MCF 10A (cell line): ENCODE results near the gene OR2L13. TPM values are rescaled to one million over a fixed set of nuclear protein-coding genes. Genes with fewer than 3 reads are reported as not detected.
"Not testable (repeated sequence)": the region's sequence is repeated elsewhere in the genome, so short reads cannot be mapped to it uniquely, and the experiment has no call there.

Experiments
- BruUV-seq: library from RNA; stranded (reverse); fragments of 400-500 nt; replicated peaks from 2 replicates; lab custom pipeline; 2021; lab: Mats Ljungman, UMichigan
- CTCF ChIA-PET: fragments of 300-600 bp; sonication (Branson Sonifier 250); formaldehyde crosslinking; extraction: SDS; loops from one replicate; lab custom pipeline; 2021; ENCODE audit warnings: antibody characterized with exemption, inconsistent platforms; lab: Yijun Ruan, JAX
- POLR2A ChIA-PET: fragments of 300-600, 350-650 bp; sonication (Branson Sonifier 250); formaldehyde crosslinking; extraction: SDS; loops from one replicate; lab custom pipeline; 2020; ENCODE audit warnings: antibody characterized with exemption, inconsistent platforms; lab: Yijun Ruan, JAX
- DNase-seq: peaks from one replicate; pipeline ENCODE4 v3.0.0-alpha.2; 2018; ENCODE audit not compliant: unreplicated experiment
- H3K27ac Mint-ChIP-seq: one replicate; pipeline ENCODE4 v1.8.0; 2022; ENCODE audit warnings: mild to moderate bottlenecking, low read depth, mixed read lengths; ENCODE audit not compliant: unreplicated experiment
- H3K27me3 Mint-ChIP-seq: one replicate; pipeline ENCODE4 v1.8.0; 2022; ENCODE audit warnings: mixed read lengths; ENCODE audit not compliant: insufficient read depth, unreplicated experiment
- H3K36me3 Mint-ChIP-seq: one replicate; pipeline ENCODE4 v1.8.0; 2022; ENCODE audit warnings: mild to moderate bottlenecking, moderate library complexity, mixed read lengths; ENCODE audit not compliant: insufficient read depth, unreplicated experiment
- H3K4me1 Mint-ChIP-seq: one replicate; pipeline ENCODE4 v1.8.0; 2022; ENCODE audit warnings: mixed read lengths; ENCODE audit not compliant: insufficient read depth, unreplicated experiment
- H3K4me3 Mint-ChIP-seq: one replicate; pipeline ENCODE4 v1.8.0; 2022; ENCODE audit warnings: mild to moderate bottlenecking, moderate library complexity, mixed read lengths; ENCODE audit not compliant: unreplicated experiment
- H3K9me3 Mint-ChIP-seq: one replicate; pipeline ENCODE4 v1.8.0; 2022; ENCODE audit warnings: mixed read lengths; ENCODE audit not compliant: unreplicated experiment
- CTCF ChIP-seq: fragments of 200-600 bp; IDR thresholded peaks from one replicate; pipeline ENCODE4 v1.8.0; 2022; ENCODE audit warnings: antibody characterized with exemption, mild to moderate bottlenecking; ENCODE audit not compliant: unreplicated experiment
- intact Hi-C: fragments of 100-400 bp; cut with micrococcal nuclease; formaldehyde crosslinking; loops from 2 replicates; pipeline ENCODE4 v1.14.1; 2022
- total RNA-seq: library from RNA; stranded (reverse); gene quantifications from 2 replicates; pipeline ENCODE4 v1.2.3, GENCODE V29; 2022

Gene OR2L13
- total RNA-seq, 1 experiment from 2014 or later = not detected

GRCh38 chr1:248054671-248055070 lies 40.3 kb upstream of the OR2L13 start:
- Mint-ChIP-seq H3K4me1 (peaks cover 6% of the 10 kb centered on the region), H3K27ac (no peak overlapping the region), H3K27me3 (no peaks in the 10 kb centered on the region), H3K36me3 (no peaks in the 10 kb centered on the region), H3K4me3 (no peak overlapping the region), H3K9me3 (no peaks in the 10 kb centered on the region)
- no peak for TF ChIP-seq CTCF
- no TSS peak for BruUV-seq
- intact Hi-C loops = no loop called here
- POLR2A ChIA-PET = interaction anchor here (1.3 kb wide), 1 partner anchor 10 kb away, joined by 4 read pairs; no protein-coding TSS in a partner anchor
- CTCF ChIA-PET = interaction anchor here (0.6 to 1.4 kb wide), 4 partner anchors 288 to 627 kb away, joined by 3 to 4 read pairs (median 3); no protein-coding TSS in a partner anchor
- no peak for DNase-seq

GRCh38 chr1:248055261-248055660 lies 39.7 kb upstream of the OR2L13 start:
- Mint-ChIP-seq H3K27me3 (no peaks in the 10 kb centered on the region), H3K9me3 (no peaks in the 10 kb centered on the region), H3K4me3 (no peak overlapping the region), H3K27ac (no peak overlapping the region), H3K36me3 (no peaks in the 10 kb centered on the region), H3K4me1 (peaks cover 6% of the 10 kb centered on the region)
- BruUV-seq = no TSS peak
- TF ChIP-seq CTCF = no peak
- ChIA-PET CTCF (interaction anchor here (0.6 to 1.4 kb wide), 5 partner anchors 8 to 627 kb away, joined by 3 to 5 read pairs (median 3); partner anchors contain the start of gene OR2L3), POLR2A (interaction anchor here (1.3 kb wide), 1 partner anchor 9 kb away, joined by 4 read pairs; no protein-coding TSS in a partner anchor)
- intact Hi-C loops = no loop called here
- DNase-seq = no peak

- no peak for DNase-seq
- Mint-ChIP-seq H3K9me3 (peaks cover 17% of the 10 kb centered on the region), H3K4me3 (no peak overlapping the region), H3K4me1 (no peaks in the 10 kb centered on the region), H3K27ac (no peak overlapping the region), H3K27me3 (no peaks in the 10 kb centered on the region), H3K36me3 (no peaks in the 10 kb centered on the region)
- ChIA-PET POLR2A (no interaction called here), CTCF (interaction anchor here (0.6 kb wide), 1 partner anchor 17 kb away, joined by 4 read pairs; no protein-coding TSS in a partner anchor)
- TF ChIP-seq CTCF = no peak
- BruUV-seq = no TSS peak
- intact Hi-C loops = no loop called here
These were observed 29.9 kb upstream of the OR2L13 start for GRCh38 chr1:248065071-248065470.

GRCh38 chr1:248065604-248066003 lies 29.4 kb upstream of the OR2L13 start:
- Mint-ChIP-seq H3K27me3 (no peaks in the 10 kb centered on the region), H3K36me3 (no peaks in the 10 kb centered on the region), H3K27ac (no peak overlapping the region), H3K4me3 (no peak overlapping the region), H3K9me3 (peaks cover 20% of the 10 kb centered on the region), H3K4me1 (no peaks in the 10 kb centered on the region)
- TF ChIP-seq CTCF = no peak
- POLR2A ChIA-PET = no interaction called here
- BruUV-seq = no TSS peak
- CTCF ChIA-PET = interaction anchor here (0.6 kb wide), 2 partner anchors 17 to 66 kb away, joined by 3 to 4 read pairs; no protein-coding TSS in a partner anchor
- no peak for DNase-seq
- intact Hi-C loops = no loop called here

GRCh38 chr1:248083864-248084263 lies 11.1 kb upstream of the OR2L13 start:
- H3K9me3 Mint-ChIP-seq, H3K4me3 Mint-ChIP-seq, DNase-seq, CTCF ChIA-PET, POLR2A ChIA-PET, BruUV-seq, intact Hi-C loops, H3K36me3 Mint-ChIP-seq, H3K27me3 Mint-ChIP-seq, H3K4me1 Mint-ChIP-seq, H3K27ac Mint-ChIP-seq: not testable (repeated sequence)
